ENCODE results near the gene RFTN2. TPM values are rescaled to one million over a fixed set of nuclear protein-coding genes. Genes with fewer than 3 reads are reported as not detected.

The RFTN2 gene
- total and polyA plus RNA-seq, 2 of the 13 experiments (the other 11 are each of a cell fraction or from before 2014, with no cell fraction given): not detected

DNA sequence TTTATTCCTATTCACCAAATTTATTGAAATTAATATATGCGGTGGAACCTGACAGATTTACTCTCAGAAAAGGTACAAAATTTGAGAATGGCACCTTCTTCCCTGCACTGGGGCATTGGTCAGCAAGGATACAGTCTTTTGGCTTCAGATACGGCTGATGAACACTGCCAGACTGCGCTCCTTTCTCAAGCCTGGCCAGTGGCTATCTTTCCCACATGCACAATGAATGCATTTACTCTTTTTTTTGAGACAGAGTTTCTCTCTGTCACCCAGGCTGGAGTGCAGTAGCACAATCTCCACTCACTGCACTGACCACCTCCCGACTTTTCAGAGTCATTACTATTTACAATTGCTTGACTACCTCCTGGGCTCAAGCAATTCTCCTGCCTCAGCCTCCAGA lies 97.9 kb downstream of the RFTN2 start:
- ChIA-PET POLR2A (interaction anchor here (1.4 kb wide), 1 partner anchor 75 kb away, joined by 3 read pairs; no protein-coding TSS in a partner anchor), CTCF (ENCODE audit: low intra/inter-chr PET ratio, low total read pairs) (no interaction called here)
- FAIRE-seq (no peak), ATAC-seq (peak; percentile 31; the same call in 1 of the 3 replicates), DNase-seq (ENCODE audit: low spot score) (no peak)
- no peak overlapping the region for H3K27ac ChIP-seq (ENCODE audit: extremely low read length, insufficient read depth, low read length)
- H3K4me3 ChIP-seq (replicated peaks in 1 of 3; ENCODE audit: insufficient read depth in 1 of 3, low read depth in 2 of 3, low read length in 3 of 3): no peak overlapping the region
- intact Hi-C loops (cut with micrococcal nuclease; ENCODE audit: unreplicated experiment): no loop called here
- H2AFZ ChIP-seq (ENCODE audit: low read length): no peak overlapping the region
- peaks cover 15% of the 10 kb centered on the region for H3K4me1 ChIP-seq (ENCODE audit: insufficient read depth, low read length)
- peaks cover 0 to 28% of the 10 kb centered on the region in 2 experiments; a peak in 3 of 5 replicates for H3K27me3 ChIP-seq (ENCODE audit: control insufficient read depth in 1 of 2, insufficient read depth in 2 of 2, low read length in 2 of 2)
- no TSS peak for BruUV-seq (replicated peaks)
- H3K36me3 ChIP-seq (replicated peaks in 1 of 2; ENCODE audit: control insufficient read depth in 1 of 2, insufficient read depth in 2 of 2, low read length in 2 of 2): no peaks in the 10 kb centered on the region
- H3K9ac ChIP-seq (ENCODE audit: insufficient read depth, low read depth, low read length): no peak overlapping the region
- no peaks in the 10 kb centered on the region for H4K20me1 ChIP-seq (ENCODE audit: insufficient read depth, low read length)
- peaks cover 26% of the 10 kb centered on the region for H3K9me3 ChIP-seq (ENCODE audit: low read length)
- in situ Hi-C loops (cut with HindIII; ENCODE audit: extremely low pct_ligation_motif_present, low pct_unique_long_range_greater_than_20kb): no loop called here
- no peak for TF ChIP-seq PHF20 (CRISPR knock-in tag; IDR thresholded peaks at IDR 0.05)
- TF ChIP-seq MTA1 (CRISPR knock-in tag; IDR thresholded peaks at IDR 0.05; ENCODE audit: borderline replicate concordance): no peak
- no peak for TF ChIP-seq ZMYM4 (CRISPR knock-in tag; IDR thresholded peaks at IDR 0.05)
- no peak for TF ChIP-seq ZFP90 (CRISPR knock-in tag; IDR thresholded peaks at IDR 0.05; ENCODE audit: borderline replicate concordance)
- TF ChIP-seq ARNT2 (CRISPR knock-in tag; IDR thresholded peaks at IDR 0.05; ENCODE audit: low read depth): no peak
- no peak for TF ChIP-seq ZNF12 (CRISPR knock-in tag; IDR thresholded peaks at IDR 0.05)
- H3K79me2 ChIP-seq (ENCODE audit: insufficient read depth, low read length): no peaks in the 10 kb centered on the region
- WGBS (ENCODE audit: low lambda C conversion rate): 51% methylated on average over 4 of the region's 4 CpGs
- H3K4me2 ChIP-seq (ENCODE audit: low read depth, low read length): no peak overlapping the region

DNA sequence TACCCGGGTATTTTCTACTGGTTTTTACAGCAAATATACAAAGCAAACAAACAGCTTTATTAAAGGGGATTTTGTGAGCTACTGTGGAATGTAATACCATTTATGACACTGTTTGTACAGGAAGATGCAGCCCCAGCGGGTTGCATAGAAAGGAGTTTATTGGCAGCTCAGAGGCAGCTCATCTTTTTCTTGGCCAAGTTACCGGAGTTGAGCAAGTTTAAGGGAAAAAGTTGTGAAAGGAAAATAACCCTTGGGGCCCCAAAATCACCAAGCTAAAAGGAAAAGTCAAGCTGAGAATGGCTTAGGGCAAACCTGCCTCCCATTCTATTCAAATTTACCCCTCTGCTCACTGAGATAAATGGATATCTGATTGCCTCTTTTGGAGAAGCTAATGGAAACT lies 98.8 kb downstream of the RFTN2 start:
- ATAC-seq: peak; percentile 38; the same call in 2 of the 3 replicates
- POLR2A ChIA-PET: interaction anchor here (0.6 to 1.6 kb wide), 4 partner anchors 56 to 142 kb away, joined by 3 to 7 read pairs (median 3); partner anchors contain the start of genes HSPD1, HSPE1 and SF3B1
- TF ChIP-seq ZNF792 (CRISPR knock-in tag; IDR thresholded peaks at IDR 0.05) (no peak), ZNF510 (CRISPR knock-in tag; IDR thresholded peaks at IDR 0.05; ENCODE audit: low read depth) (no peak), FUBP1 (CRISPR knock-in tag; IDR thresholded peaks at IDR 0.05; ENCODE audit: borderline replicate concordance) (no peak), JARID2 (CRISPR knock-in tag; IDR thresholded peaks at IDR 0.05; ENCODE audit: insufficient replicate concordance) (no peak), ZNF367 (CRISPR knock-in tag; IDR thresholded peaks at IDR 0.05; ENCODE audit: borderline replicate concordance) (no peak), MTA1 (CRISPR knock-in tag; IDR thresholded peaks at IDR 0.05; ENCODE audit: borderline replicate concordance) (no peak), ISX (CRISPR knock-in tag; conservative IDR thresholded peaks at IDR 0.05) (no peak), HOXA5 (CRISPR knock-in tag; IDR thresholded peaks at IDR 0.05) (no peak), ZNF446 (CRISPR knock-in tag; IDR thresholded peaks at IDR 0.05) (no peak), ZNF557 (CRISPR knock-in tag; IDR thresholded peaks at IDR 0.05) (no peak), MAFG (CRISPR knock-in tag; IDR thresholded peaks at IDR 0.05) (no peak), ZNF746 (CRISPR knock-in tag; IDR thresholded peaks at IDR 0.05) (no peak)
- TF ChIP-seq, protein P1, sequence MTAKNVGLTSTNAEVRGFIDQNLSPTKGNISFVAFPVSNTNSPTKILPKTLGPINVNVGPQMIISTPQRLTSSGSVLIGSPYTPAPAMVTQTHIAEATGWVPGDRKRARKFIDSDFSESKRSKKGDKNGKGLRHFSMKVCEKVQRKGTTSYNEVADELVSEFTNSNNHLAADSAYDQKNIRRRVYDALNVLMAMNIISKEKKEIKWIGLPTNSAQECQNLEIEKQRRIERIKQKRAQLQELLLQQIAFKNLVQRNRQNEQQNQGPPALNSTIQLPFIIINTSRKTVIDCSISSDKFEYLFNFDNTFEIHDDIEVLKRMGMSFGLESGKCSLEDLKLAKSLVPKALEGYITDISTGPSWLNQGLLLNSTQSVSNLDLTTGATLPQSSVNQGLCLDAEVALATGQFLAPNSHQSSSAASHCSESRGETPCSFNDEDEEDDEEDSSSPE (CRISPR knock-in tag; IDR thresholded peaks at IDR 0.05): no peak

More for the DNA sequence above, 98.8 kb downstream of the RFTN2 start:
- no TSS peak for BruUV-seq (replicated peaks)
- peaks cover 26% of the 10 kb centered on the region for H3K9me3 ChIP-seq (ENCODE audit: low read length)
- no peak overlapping the region for H3K4me2 ChIP-seq (ENCODE audit: low read depth, low read length)
- no peaks in the 10 kb centered on the region for H4K20me1 ChIP-seq (ENCODE audit: insufficient read depth, low read length)
- no peaks in the 10 kb centered on the region for H3K36me3 ChIP-seq (replicated peaks in 1 of 2; ENCODE audit: control insufficient read depth in 1 of 2, insufficient read depth in 2 of 2, low read length in 2 of 2)
- intact Hi-C loops (cut with micrococcal nuclease; ENCODE audit: unreplicated experiment) (no loop called here), in situ Hi-C loops (cut with HindIII; ENCODE audit: extremely low pct_ligation_motif_present, low pct_unique_long_range_greater_than_20kb) (no loop called here)
- no peak overlapping the region for H3K27ac ChIP-seq (ENCODE audit: extremely low read length, insufficient read depth, low read length)
- peaks cover 0 to 28% of the 10 kb centered on the region in 2 experiments; a peak in 3 of 5 replicates for H3K27me3 ChIP-seq (ENCODE audit: control insufficient read depth in 1 of 2, insufficient read depth in 2 of 2, low read length in 2 of 2)
- no peak for FAIRE-seq
- WGBS (ENCODE audit: low lambda C conversion rate): under 1% methylated on average over 3 of the region's 3 CpGs
- CTCF ChIA-PET (ENCODE audit: low intra/inter-chr PET ratio, low total read pairs): no interaction called here
- DNase-seq (ENCODE audit: low spot score): peak; percentile 18
- H3K4me3 ChIP-seq (replicated peaks in 1 of 3; ENCODE audit: insufficient read depth in 1 of 3, low read depth in 2 of 3, low read length in 3 of 3): no peak overlapping the region
- H3K79me2 ChIP-seq (ENCODE audit: insufficient read depth, low read length): no peaks in the 10 kb centered on the region
- peaks cover 20% of the 10 kb centered on the region for H3K4me1 ChIP-seq (ENCODE audit: insufficient read depth, low read length)
- no peak overlapping the region for H2AFZ ChIP-seq (ENCODE audit: low read length)
- no peak overlapping the region for H3K9ac ChIP-seq (ENCODE audit: insufficient read depth, low read depth, low read length)

Measured in HepG2 (cell line).